Right lung (tissue), 5 donors: Measurements from ENCODE around the gene MCIDAS. TPM values are rescaled to one million over a fixed set of nuclear protein-coding genes. Genes with fewer than 3 reads are reported as not detected.

Source experiments
- polyA plus RNA-seq, 5 donors: library from polyadenylated mRNA; unstranded; fragments of 120-200 nt; gene quantifications; one replicate each; pipeline versions ENCODE4 v1.2.1 to v1.2.3, GENCODE V29; 2013; ENCODE audit warnings: inconsistent platforms in 1 of 5, low replicate concordance in 1 of 5; ENCODE audit not compliant: insufficient read length in 5 of 5, insufficient read depth in 1 of 5

Gene MCIDAS
- polyA plus RNA-seq, 5 donors: 0.86 to 2.5 (median 1.5) TPM

Other genes starting within 250 kb of the MCIDAS start
- 1 to 10 TPM; 3.9 to 9.9 (median 5.4) TPM for gene ESM1, start 241.7 kb downstream of the MCIDAS start, polyA plus RNA-seq
- gene GZMK, start 203.1 kb downstream of the MCIDAS start, polyA plus RNA-seq: 1 to 10 TPM in 1 of 5 donors, under 1 TPM in 3, not detected in 1; 0.34 to 1.1 (median 0.63) TPM
- gene GZMA, start 124.7 kb downstream of the MCIDAS start, polyA plus RNA-seq: 1 to 10 TPM; 1.1 to 4.7 (median 3.4) TPM
- 10 to 100 TPM; 58.2 to 80.7 (median 72.1) TPM for gene GPX8, start 67.1 kb downstream of the MCIDAS start, polyA plus RNA-seq
- 10 to 100 TPM in 4 of 5 donors, 1 to 10 TPM in 1; 6.4 to 23.4 (median 16.1) TPM for gene CDC20B, start 54.1 kb downstream of the MCIDAS start, polyA plus RNA-seq
- 10 to 100 TPM in 1 of 5 donors, 1 to 10 TPM in 4; 2.6 to 11.5 (median 6.0) TPM for gene CCNO, start 6.3 kb upstream of the MCIDAS start, polyA plus RNA-seq
- 10 to 100 TPM; 24.6 to 42.1 (median 32.5) TPM for gene DHX29, start 80.4 kb upstream of the MCIDAS start, polyA plus RNA-seq
- gene MTREX, start 80.7 kb upstream of the MCIDAS start, polyA plus RNA-seq: 100 to 1,000 TPM in 2 of 5 donors, 10 to 100 TPM in 3; 67.6 to 113 (median 92.2) TPM